ENCODE measurements around the gene ZNF423. TPM values are rescaled to one million over a fixed set of nuclear protein-coding genes. Genes with fewer than 3 reads are reported as not detected.
A peak's percentile ranks its signal among the peaks of the same experiment; 100 is the strongest.
"Not testable (repeated sequence)": the region's sequence is repeated elsewhere in the genome, so short reads cannot be mapped to it uniquely, and the experiment has no call there.

The ZNF423 gene
- total RNA-seq, 4 donors from 2014 or later = 6.6 to 22.9 (median 8.6) TPM

- TF ChIP-seq CTCF (IDR thresholded peaks at IDR 0.05) = no peak
- DNase-seq (ENCODE audit: low spot score) = no peak
- ATAC-seq (ENCODE audit: low FRiP score) = no peak
Measured at GRCh38 chr16:49881890-49882289, 26.0 kb upstream of the ZNF423 start.

DNA sequence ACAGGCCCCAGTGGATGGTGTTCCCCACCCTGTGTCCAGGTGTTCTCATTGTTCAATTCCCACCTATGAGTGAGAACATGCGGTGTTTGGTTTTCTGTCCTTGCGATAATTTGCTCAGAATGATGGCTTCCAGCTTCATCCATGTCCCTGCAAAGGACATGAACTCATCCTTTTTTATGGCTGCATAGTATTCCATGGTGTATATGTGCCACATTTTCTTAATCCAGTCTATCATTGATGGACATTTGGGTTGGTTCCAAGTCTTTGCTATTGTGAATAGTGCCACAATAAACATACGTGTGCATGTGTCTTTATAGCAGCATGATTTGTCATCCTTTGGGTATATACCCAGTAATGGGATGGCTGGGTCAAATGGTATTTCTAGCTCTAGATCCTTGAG, 22.6 kb upstream of the ZNF423 start:
- not testable (repeated sequence) for DNase-seq (ENCODE audit: low spot score); ATAC-seq (ENCODE audit: low FRiP score)

- ATAC-seq (ENCODE audit: low FRiP score) (peak; percentile 78), DNase-seq (ENCODE audit: low spot score) (peak; percentile 27)
- TF ChIP-seq CTCF (IDR thresholded peaks at IDR 0.05) = peak in 2 of 3 donors; percentile 26 to 60
Measured at GRCh38 chr16:49876716-49877129, 20.8 kb upstream of the ZNF423 start.

DNA sequence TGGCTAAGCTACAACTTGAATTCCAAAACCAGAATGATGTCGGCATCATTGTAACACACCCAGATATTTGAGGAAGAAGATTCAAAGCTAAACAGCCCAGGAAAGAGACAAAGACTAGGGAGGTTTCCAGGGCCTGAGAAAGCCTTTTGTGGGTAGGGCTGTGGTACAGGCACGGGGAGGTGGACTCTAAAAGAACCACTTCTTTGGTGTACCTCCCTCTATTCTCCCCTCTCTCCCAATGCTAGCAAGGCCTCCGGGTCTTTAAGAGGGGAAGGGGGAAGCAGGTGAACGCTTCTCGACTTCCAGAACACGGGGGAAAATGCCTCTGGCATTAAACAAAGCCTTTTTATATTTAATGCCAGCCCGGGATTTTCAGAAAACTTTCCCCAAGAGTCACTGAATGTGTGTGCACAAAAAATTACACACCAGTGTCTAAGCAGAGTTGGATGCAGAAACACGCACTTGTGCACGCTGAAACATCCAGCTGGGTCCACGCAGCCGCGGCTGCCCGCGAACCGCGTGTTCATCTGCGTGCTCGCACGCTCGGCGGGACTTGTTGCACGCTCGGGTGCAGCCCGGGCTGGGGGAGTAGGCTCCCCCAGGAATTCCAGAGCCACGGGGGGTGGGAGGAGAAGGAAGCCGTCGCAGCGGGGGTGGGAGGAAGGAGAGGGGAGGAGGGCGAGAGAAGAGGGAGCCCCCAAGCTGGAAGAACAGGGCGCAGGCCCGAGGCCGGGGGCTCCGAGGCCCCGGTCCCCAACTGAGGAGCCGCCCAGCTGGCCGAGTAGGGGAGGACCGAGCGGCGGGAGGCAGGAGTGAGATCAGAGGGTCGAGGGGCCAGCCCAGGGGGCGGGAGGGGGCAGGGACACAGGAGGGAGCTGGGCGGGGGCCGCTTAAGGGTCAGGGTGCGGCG, 20.1 kb upstream of the ZNF423 start:
- no peak for TF ChIP-seq CTCF (IDR thresholded peaks at IDR 0.05)
- ATAC-seq (ENCODE audit: low FRiP score) (peak; percentile 49), DNase-seq (ENCODE audit: low spot score) (no peak)

- ATAC-seq (ENCODE audit: low FRiP score) = no peak
- TF ChIP-seq CTCF (IDR thresholded peaks at IDR 0.05) = no peak
- no peak for DNase-seq (ENCODE audit: low spot score)
Measured at GRCh38 chr16:49874613-49875237, 18.8 kb upstream of the ZNF423 start.

DNA sequence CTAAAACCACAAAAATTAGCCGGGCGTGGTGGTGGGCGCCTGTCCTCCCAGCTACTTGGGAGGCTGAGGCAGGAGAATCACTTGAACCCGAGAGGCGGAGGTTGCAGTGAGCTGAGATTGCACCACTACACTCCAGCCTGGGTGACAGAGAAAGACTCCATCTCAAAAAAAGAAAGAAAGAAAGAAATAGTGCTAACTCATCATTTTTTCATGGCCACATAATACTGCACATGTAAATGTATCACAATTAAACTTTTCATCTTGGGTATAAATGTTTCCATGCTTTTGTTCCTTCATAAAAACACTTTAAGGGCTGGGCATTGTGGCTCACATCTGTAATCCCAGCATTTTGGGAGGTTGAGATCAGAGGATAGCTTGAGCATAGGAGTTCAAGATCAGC, 15.9 kb upstream of the ZNF423 start:
- ATAC-seq (ENCODE audit: low FRiP score); DNase-seq (ENCODE audit: low spot score): not testable (repeated sequence)

DNA sequence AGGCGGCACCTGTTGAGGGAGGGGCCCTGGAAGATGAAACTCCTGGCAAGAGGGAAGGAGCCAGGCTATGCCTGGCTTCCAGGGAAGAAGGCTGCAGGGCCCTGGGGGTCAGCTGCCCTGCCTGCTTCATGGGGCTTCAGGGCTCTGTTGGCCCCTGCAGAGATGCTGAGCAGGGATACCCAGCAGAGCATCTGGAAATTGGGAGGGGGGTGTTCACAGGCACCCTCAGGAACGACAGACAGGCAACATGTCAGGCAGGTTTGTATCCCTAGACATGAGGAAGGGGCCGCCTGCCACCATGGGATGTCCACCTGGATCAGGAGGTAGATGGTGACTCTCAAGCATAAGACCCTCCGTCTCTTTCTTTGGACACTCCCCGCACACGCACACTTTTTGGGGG, 13.8 kb upstream of the ZNF423 start:
- TF ChIP-seq CTCF (IDR thresholded peaks at IDR 0.05) = no peak
- ATAC-seq (ENCODE audit: low FRiP score) (no peak), DNase-seq (ENCODE audit: low spot score) (no peak)
